ENCODE data around the gene AVP. TPM values are rescaled to one million over a fixed set of nuclear protein-coding genes. Genes with fewer than 3 reads are reported as not detected.
A peak's percentile ranks its signal among the peaks of the same experiment; 100 is the strongest.

Gene AVP
- total RNA-seq (2021) (not detected in 2 replicates), Bru-seq, nascent RNA (not detected), BruChase-seq, experiment 1, labeled RNA remaining after a 2-hour chase (not detected), BruChase-seq, experiment 2, labeled RNA remaining after a 6-hour chase (not detected)
- long read RNA-seq = 0 reads

GRCh38 chr20:3084283-3084985, at the start of gene AVP:
TSS of gene AVP (minus strand) at chr20:3084724. CDS start at chr20:3084674, 50 bp downstream.
- Histone ChIP-seq H3K27ac (no peak within 1 kb of the TSS), H4K20me1 (ENCODE audit: insufficient read depth) (no peaks in the 10 kb centered on the region), H3K9me2 (ENCODE audit: insufficient read depth) (no peaks in the 10 kb centered on the region), H3K4me2 (no peak within 1 kb of the TSS), H3K4me1 (replicated peaks; ENCODE audit: insufficient read depth) (peaks cover 12% of the 10 kb centered on the region), H3K9me3 (ENCODE audit: insufficient read depth, low read depth) (no peaks in the 10 kb centered on the region), H3K4me3 (no peak within 1 kb of the TSS), H3K27me3 (ENCODE audit: insufficient read depth, low read depth) (no peaks in the 10 kb centered on the region), H3K79me2 (ENCODE audit: low read depth) (no peaks in the 10 kb centered on the region), H2AFZ (no peak within 1 kb of the TSS), H3F3A (ENCODE audit: insufficient read depth, low read depth) (no peaks in the 10 kb centered on the region; the same call in 1 of the 2 replicates), H3K36me3 (ENCODE audit: low read depth) (no peaks in the 10 kb centered on the region)
- ChIA-PET CTCF (no interaction called here), POLR2A (ENCODE audit: unreplicated experiment) (no interaction called here)
- no TSS peak for BruUV-seq (replicated peaks)
- TF ChIP-seq CTCF (conservative IDR thresholded peaks at IDR 0.05) = no peak
- no peak for DNase-seq
- intact Hi-C loops (cut with micrococcal nuclease; ENCODE audit: unreplicated experiment) = no loop called here

- no peaks in the 10 kb centered on the region for H3K27me3 ChIP-seq (ENCODE audit: insufficient read depth, low read depth)
- DNase-seq = peak in 1 of 2 experiments; percentile 41
- no TSS peak for BruUV-seq (replicated peaks)
- TF ChIP-seq EZH2 (IDR thresholded peaks at IDR 0.05; ENCODE audit: low read depth) (no peak), CTCF (conservative IDR thresholded peaks at IDR 0.05) (no peak)
- H3K4me2 ChIP-seq = no peak overlapping the region
- H3K79me2 ChIP-seq (ENCODE audit: low read depth) = no peaks in the 10 kb centered on the region
- POLR2A ChIA-PET (ENCODE audit: unreplicated experiment) = no interaction called here
- H3K9me2 ChIP-seq (ENCODE audit: insufficient read depth) = no peaks in the 10 kb centered on the region
- no peak overlapping the region for H2AFZ ChIP-seq
- H3K9me3 ChIP-seq (ENCODE audit: insufficient read depth, low read depth) = no peaks in the 10 kb centered on the region
- H3K36me3 ChIP-seq (ENCODE audit: low read depth) = no peaks in the 10 kb centered on the region
- CTCF ChIA-PET = no interaction called here
- intact Hi-C loops (cut with micrococcal nuclease; ENCODE audit: unreplicated experiment) = no loop called here
- no peak overlapping the region for H3K4me3 ChIP-seq
- H3K27ac ChIP-seq = no peak overlapping the region
- H3F3A ChIP-seq (ENCODE audit: insufficient read depth, low read depth) = peaks cover 12% of the 10 kb centered on the region; the same call in 1 of the 2 replicates
- H4K20me1 ChIP-seq (ENCODE audit: insufficient read depth) = 0 out of 2 replicates have a peak, but pooled peaks cover 4% of the 10 kb centered on the region
- H3K4me1 ChIP-seq (replicated peaks; ENCODE audit: insufficient read depth) = no peaks in the 10 kb centered on the region
Observed at GRCh38 chr20:3134151-3134550, 49.6 kb upstream of the AVP start.

- no peaks in the 10 kb centered on the region for H3K9me3 ChIP-seq (ENCODE audit: insufficient read depth, low read depth)
- ChIA-PET CTCF (interaction anchor here (0.6 kb wide), 1 partner anchor 11 kb away, joined by 3 read pairs; no protein-coding TSS in a partner anchor), POLR2A (ENCODE audit: unreplicated experiment) (no interaction called here)
- H3K4me3 ChIP-seq = no peak overlapping the region
- H2AFZ ChIP-seq = no peak overlapping the region
- intact Hi-C loops (cut with micrococcal nuclease; ENCODE audit: unreplicated experiment) = no loop called here
- no peaks in the 10 kb centered on the region for H3K4me1 ChIP-seq (replicated peaks; ENCODE audit: insufficient read depth)
- no peak overlapping the region for H3K27ac ChIP-seq
- 0 out of 2 replicates have a peak, but pooled peaks cover 4% of the 10 kb centered on the region for H4K20me1 ChIP-seq (ENCODE audit: insufficient read depth)
- H3K9me2 ChIP-seq (ENCODE audit: insufficient read depth) = no peaks in the 10 kb centered on the region
- H3K36me3 ChIP-seq (ENCODE audit: low read depth) = no peaks in the 10 kb centered on the region
- H3F3A ChIP-seq (ENCODE audit: insufficient read depth, low read depth) = peaks cover 12% of the 10 kb centered on the region; the same call in 1 of the 2 replicates
- no TSS peak for BruUV-seq (replicated peaks)
- no peak for TF ChIP-seq CTCF (conservative IDR thresholded peaks at IDR 0.05)
- no peak overlapping the region for H3K4me2 ChIP-seq
- H3K79me2 ChIP-seq (ENCODE audit: low read depth) = no peaks in the 10 kb centered on the region
- DNase-seq = no peak
- H3K27me3 ChIP-seq (ENCODE audit: insufficient read depth, low read depth) = no peaks in the 10 kb centered on the region
Observed at GRCh38 chr20:3133155-3133554, 48.6 kb upstream of the AVP start.

All from PC-9 (cell line).